ENCODE data around the gene FAM221B.
A peak's percentile ranks its signal among the peaks of the same experiment; 100 is the strongest.

Gene FAM221B

GRCh38 chr9:35828716-35829083, at the start of gene FAM221B:
TSS of gene FAM221B (minus strand) at chr9:35828732. CDS start at chr9:35826161, 2,571 bp downstream.
- ATAC-seq, result peak; percentile 6 to 9

GRCh38 chr9:35872505-35872904, 44.0 kb upstream of the FAM221B start:
- ATAC-seq, result no peak

GRCh38 chr9:35871545-35871944, 43.0 kb upstream of the FAM221B start:
- ATAC-seq, result no peak

GRCh38 chr9:35870351-35870923, 41.9 kb upstream of the FAM221B start, which contains the start of gene OR13J1:
TSS of gene OR13J1 (minus strand) at chr9:35870401. CDS start at chr9:35870401, 0 bp downstream.
- ATAC-seq, result no peak

- no peak for ATAC-seq
Measured at GRCh38 chr9:35869621-35870216, 41.2 kb upstream of the FAM221B start.

- no peak for ATAC-seq
Measured at GRCh38 chr9:35868933-35869332, 40.4 kb upstream of the FAM221B start.

GRCh38 chr9:35867538-35867937, 39.0 kb upstream of the FAM221B start:
- no peak for ATAC-seq

GRCh38 chr9:35864695-35865255, 36.2 kb upstream of the FAM221B start:
- no peak for ATAC-seq

GRCh38 chr9:35863583-35863982, 35.1 kb upstream of the FAM221B start:
- ATAC-seq, result no peak

- no peak for ATAC-seq
Measured at GRCh38 chr9:35862328-35862727, 33.8 kb upstream of the FAM221B start.

- no peak for ATAC-seq
Measured at GRCh38 chr9:35861161-35861897, 32.8 kb upstream of the FAM221B start.

GRCh38 chr9:35859990-35860339, 31.4 kb upstream of the FAM221B start:
- no peak for ATAC-seq

GRCh38 chr9:35859310-35859989, 30.9 kb upstream of the FAM221B start:
- ATAC-seq, result peak in 1 of 2 donors; percentile 30

GRCh38 chr9:35858458-35858857, 29.9 kb upstream of the FAM221B start:
- ATAC-seq, result no peak

GRCh38 chr9:35856882-35857281, 28.4 kb upstream of the FAM221B start:
- no peak for ATAC-seq

- ATAC-seq, result no peak
Measured at GRCh38 chr9:35856206-35856605, 27.7 kb upstream of the FAM221B start.

GRCh38 chr9:35854091-35854762, 25.7 kb upstream of the FAM221B start:
- ATAC-seq, result no peak

- ATAC-seq, result no peak
Measured at GRCh38 chr9:35852876-35853865, 24.6 kb upstream of the FAM221B start.

GRCh38 chr9:35852267-35852815, 23.8 kb upstream of the FAM221B start:
- no peak for ATAC-seq

- peak; percentile 94 to 97 for ATAC-seq
Measured at GRCh38 chr9:35847792-35848572, 19.4 kb upstream of the FAM221B start.

Data from activated CD4-positive, CD25-positive, alpha-beta regulatory T cell treated with anti-CD3 and anti-CD28 coated beads, Interleukin-2, amount 50 U/mL, for 24 hours (primary cell).